Spleen (tissue), 7 donors: ENCODE results near the gene TCP11L2.

Experiments used
- CTCF ChIP-seq, 11 experiments: fragments of 200-600 bp in 7 of 11; fragments of 450-650 bp in 4 of 11; sonication (generic) in 4 of 11; IDR thresholded peaks in 8 of 11; conservative IDR thresholded peaks in 3 of 11; 1 replicate in 7 of 11; 2 replicates in 4 of 11; pipeline versions ENCODE4 v1.4.0 to v1.8.0; 2016 to 2021; ENCODE audit warnings: antibody characterized with exemption in 11 of 11, inconsistent platforms in 4 of 11, mild to moderate bottlenecking in 1 of 11
- POLR2AphosphoS5 ChIP-seq, 3 donors: sonication (generic); formaldehyde crosslinking; IDR thresholded peaks; one replicate each; pipeline ENCODE4 v1.5.1; 2017; ENCODE audit warnings: antibody characterized with exemption in 3 of 3
- donor health status: DM: no; HTN: no; CAD: no; lungs with moderate emphysema.
- donor health status: DM: no; HTN: no; CAD: no.
- donor health status: DM: no; HTN: no; CAD: no.

GRCh38 chr12:106271575-106272505, 30.7 kb upstream of the TCP11L2 start:
- TF ChIP-seq CTCF (IDR thresholded peaks at IDR 0.05 in 8 of 11, conservative IDR thresholded peaks at IDR 0.05 in 3 of 11) (no peak), POLR2AphosphoS5 (IDR thresholded peaks at IDR 0.05) (no peak)
